Ovary (tissue), 9 donors: ENCODE data around the gene POC1B. TPM values are rescaled to one million over a fixed set of nuclear protein-coding genes. Genes with fewer than 3 reads are reported as not detected.

ENCODE experiments used
- DNase-seq, 5 donors: peaks; one replicate each; pipeline ENCODE4 v3.0.0-alpha.2; 2019 to 2020
- H3K27ac ChIP-seq, 2 donors: fragments of 200-600 bp; one replicate each; pipeline versions ENCODE4 v1.5.1 to v1.8.0; 2019 to 2022
- H3K27me3 ChIP-seq: fragments of 200-600 bp; one replicate; pipeline ENCODE4 v1.8.0; 2022
- H3K36me3 ChIP-seq: fragments of 200-600 bp; sonication (generic); one replicate; pipeline ENCODE4 v1.5.1; 2019
- H3K4me1 ChIP-seq: one replicate; pipeline ENCODE4 v1.8.1; 2013; ENCODE audit warnings: mild to moderate bottlenecking, moderate library complexity; ENCODE audit not compliant: insufficient read depth
- H3K4me3 ChIP-seq: fragments of 200-600 bp; sonication (generic); one replicate; pipeline ENCODE4 v1.5.1; 2017
- H3K9me3 ChIP-seq, 2 donors: fragments of 200-600 bp in 1 of 2; sonication (generic) in 1 of 2; one replicate each; pipeline versions ENCODE4 v1.5.1 to v1.8.1; 2013 to 2019; ENCODE audit warnings: mild to moderate bottlenecking in 1 of 2, moderate library complexity in 1 of 2
- CTCF ChIP-seq, 3 donors: fragments of 450-650 bp in 2 of 3; fragments of 200-600 bp in 1 of 3; IDR thresholded peaks; one replicate each; pipeline versions ENCODE4 v1.5.1 to v1.8.0; 2016 to 2022; ENCODE audit warnings: antibody characterized with exemption in 3 of 3, mild to moderate bottlenecking in 1 of 3
- EP300 ChIP-seq: sonication (generic); formaldehyde crosslinking; IDR thresholded peaks from one replicate; pipeline ENCODE4 v1.6.1; 2017; ENCODE audit warnings: antibody characterized with exemption
- POLR2A ChIP-seq: fragments of 450-650 bp; IDR thresholded peaks from one replicate; pipeline ENCODE4 v1.6.1; 2017; ENCODE audit warnings: antibody characterized with exemption, mild to moderate bottlenecking, moderate library complexity
- WGBS, 3 donors: extraction: QIAGEN DNeasy Blood & Tissue Kit in 1 of 3; methylation state at CpG; one replicate each; pipeline versions ENCODE4 v1.1.5 to v1.1.7; 2013 to 2017; 5-methylcytosine and 5-hydroxymethylcytosine counted together
- intact Hi-C, 4 donors: fragments of 100-400 bp; cut with DNase I; formaldehyde crosslinking; loops; one replicate each; pipeline versions ENCODE4 v1.11.0 to v1.15.1; 2022 to 2023
- polyA plus RNA-seq, 2 donors: library from polyadenylated mRNA; stranded (reverse); fragments of 200-250 nt in 1 of 2; fragments of 350-450 nt in 1 of 2; fragmentation: Illumina TruSeq in 1 of 2; extraction: RNeasy Lipid Tissue Mini Kit (QIAGEN cat#74804) in 1 of 2; gene quantifications; one replicate each; pipeline ENCODE4 v1.2.3, GENCODE V29; 2013 to 2014
- total RNA-seq, 7 donors: library from RNA; depleted of rRNA in 2 of 7; stranded (reverse); fragments of >200 nt in 2 of 7; fragmentation: NEBNext Ultra II Directional in 3 of 7; extraction: Animal tissue kit (Norgen Biotek cat#: 25700) in 3 of 7; gene quantifications; one replicate each; pipeline versions ENCODE4 v1.1.0 to v1.2.4, GENCODE V29; 2016 to 2023
- donor health status: DM: no; HTN: no; CAD: no; lungs with moderate emphysema.
- donor health status: DM: no; HTN: no; CAD: no.
- donor health status: Bipolar disorder and iron deficiency.
- donor health status: DM: yes; HTN: yes; CAD: no.
- donor health status: DM: no; HTN: no; CAD: no.
- donor health status: DM: yes; HTN: yes; CAD: no.

The POC1B gene
- total and polyA plus RNA-seq, 9 donors = 8.5 to 29.2 (median 13.8) TPM

GRCh38 chr12:89405626-89406345, 120.1 kb downstream of the POC1B start:
- Histone ChIP-seq H3K9me3 (no peaks in the 10 kb centered on the region), H3K27me3 (no peaks in the 10 kb centered on the region), H3K4me3 (no peak overlapping the region), H3K36me3 (no peaks in the 10 kb centered on the region), H3K4me1 (no peaks in the 10 kb centered on the region), H3K27ac (no peak overlapping the region)
- 88 to 91% (median 89%) methylated on average over 4 of the region's 4 CpGs for WGBS, 3 donors
- no peak for DNase-seq
- intact Hi-C loops = no loop called here
- TF ChIP-seq POLR2A = no peak
- TF ChIP-seq CTCF (IDR thresholded peaks at IDR 0.05) = no peak
- TF ChIP-seq EP300 = no peak

- 76 to 83% (median 81%) methylated on average over 3 of the region's 3 CpGs for WGBS, 3 donors
Measured at GRCh38 chr12:89401433-89402058, 124.3 kb downstream of the POC1B start.

GRCh38 chr12:89400415-89400814, 125.4 kb downstream of the POC1B start:
- Histone ChIP-seq H3K4me1 (no peaks in the 10 kb centered on the region), H3K27ac (no peak overlapping the region), H3K36me3 (no peaks in the 10 kb centered on the region), H3K4me3 (no peak overlapping the region), H3K9me3 (no peaks in the 10 kb centered on the region), H3K27me3 (no peaks in the 10 kb centered on the region)
- DNase-seq = no peak
- intact Hi-C loops = no loop called here
- 96 to 99% (median 97%) methylated on average over 6 of the region's 6 CpGs for WGBS, 3 donors
- TF ChIP-seq CTCF (IDR thresholded peaks at IDR 0.05) (no peak), EP300 (no peak), POLR2A (no peak)

More at GRCh38 chr12:89401433-89402058, 124.3 kb downstream of the POC1B start:
- TF ChIP-seq POLR2A = no peak
- TF ChIP-seq CTCF (IDR thresholded peaks at IDR 0.05) = no peak
- TF ChIP-seq EP300 = no peak
- H3K4me3 ChIP-seq = no peak overlapping the region
- H3K27me3 ChIP-seq = no peaks in the 10 kb centered on the region
- H3K36me3 ChIP-seq = no peaks in the 10 kb centered on the region
- DNase-seq = no peak
- no peaks in the 10 kb centered on the region for H3K4me1 ChIP-seq
- intact Hi-C loops = no loop called here
- no peak overlapping the region for H3K27ac ChIP-seq
- H3K9me3 ChIP-seq = no peaks in the 10 kb centered on the region

GRCh38 chr12:89395712-89396111, 130.1 kb downstream of the POC1B start:
- no peak for DNase-seq
- Histone ChIP-seq H3K27me3 (no peaks in the 10 kb centered on the region), H3K4me1 (no peaks in the 10 kb centered on the region), H3K27ac (no peak overlapping the region), H3K9me3 (no peaks in the 10 kb centered on the region), H3K36me3 (no peaks in the 10 kb centered on the region), H3K4me3 (no peak overlapping the region)
- WGBS, 3 donors = 90% methylated on average over 4 of the region's 4 CpGs
- TF ChIP-seq POLR2A (no peak), CTCF (IDR thresholded peaks at IDR 0.05) (no peak), EP300 (no peak)
- intact Hi-C loops = no loop called here
